ENCODE data around the gene ZNF350.

Gene ZNF350

GRCh38 chr19:51938936-51939335 is 47.7 kb downstream of the ZNF350 start:
- DNase-seq (ENCODE audit: low spot score in 2 of 2) (no peak), ATAC-seq (no peak)
- H3K4me1 Mint-ChIP-seq, result no peaks in the 10 kb centered on the region
- H3K36me3 Mint-ChIP-seq, result peaks cover 93% of the 10 kb centered on the region
- H3K27ac Mint-ChIP-seq, result no peak overlapping the region
- peaks cover 43% of the 10 kb centered on the region for H3K9me3 Mint-ChIP-seq
- H3K4me3 Mint-ChIP-seq, result no peak overlapping the region

GRCh38 chr19:51931921-51932320 is 54.7 kb downstream of the ZNF350 start:
- no peak for ATAC-seq
- H3K36me3 Mint-ChIP-seq, result peaks cover 73% of the 10 kb centered on the region

GRCh38 chr19:51927859-51928258 is 58.8 kb downstream of the ZNF350 start:
- Mint-ChIP-seq H3K36me3 (peaks cover 39% of the 10 kb centered on the region), H3K4me1 (peaks cover 24% of the 10 kb centered on the region), H3K9me3 (peaks cover 28% of the 10 kb centered on the region), H3K4me3 (peak overlapping the region; percentile 96), H3K27ac (peak overlapping the region; percentile 96)
- ATAC-seq, result no peak
- no peak for DNase-seq (ENCODE audit: low spot score in 2 of 2)

More at GRCh38 chr19:51931921-51932320, 54.7 kb downstream of the ZNF350 start:
- Mint-ChIP-seq H3K4me1 (peaks cover 18% of the 10 kb centered on the region), H3K4me3 (no peak overlapping the region), H3K9me3 (peaks cover 30% of the 10 kb centered on the region), H3K27ac (no peak overlapping the region)
- no peak for DNase-seq (ENCODE audit: low spot score in 2 of 2)

- ATAC-seq (peak; percentile 95), DNase-seq (ENCODE audit: low spot score in 2 of 2) (peak; percentile 68 to 91)
- H3K27ac Mint-ChIP-seq, result peak within 1 kb of the TSS; percentile 96
- H3K36me3 Mint-ChIP-seq, result peaks cover 33% of the 10 kb centered on the region
- peaks cover 30% of the 10 kb centered on the region for H3K9me3 Mint-ChIP-seq
- peak within 1 kb of the TSS; percentile 96 for H3K4me3 Mint-ChIP-seq
- peaks cover 24% of the 10 kb centered on the region for H3K4me1 Mint-ChIP-seq
Observed at GRCh38 chr19:51926784-51927741, 59.6 kb downstream of the ZNF350 start, which contains the start of gene ZNF613. TSS of gene ZNF613 (plus strand) at chr19:51927472. CDS start at chr19:51936221, 8,749 bp downstream.

- Mint-ChIP-seq H3K36me3 (peaks cover 26% of the 10 kb centered on the region), H3K9me3 (peaks cover 31% of the 10 kb centered on the region), H3K4me3 (peak overlapping the region; percentile 96), H3K27ac (peak overlapping the region; percentile 96), H3K4me1 (peaks cover 24% of the 10 kb centered on the region)
- no peak for ATAC-seq
- no peak for DNase-seq (ENCODE audit: low spot score in 2 of 2)
Observed at GRCh38 chr19:51926426-51926783, 60.2 kb downstream of the ZNF350 start.

- H3K27ac Mint-ChIP-seq, result no peak overlapping the region
- DNase-seq (ENCODE audit: low spot score in 2 of 2) (no peak), ATAC-seq (no peak)
- no peak overlapping the region for H3K4me3 Mint-ChIP-seq
- peaks cover 7% of the 10 kb centered on the region for H3K4me1 Mint-ChIP-seq
- H3K9me3 Mint-ChIP-seq, result peaks cover 26% of the 10 kb centered on the region
- peaks cover under 1% of the 10 kb centered on the region for H3K36me3 Mint-ChIP-seq
Observed at GRCh38 chr19:51921949-51922348, 64.7 kb downstream of the ZNF350 start.

- Mint-ChIP-seq H3K27ac (no peak overlapping the region), H3K36me3 (no peaks in the 10 kb centered on the region), H3K4me1 (no peaks in the 10 kb centered on the region), H3K9me3 (peaks cover 34% of the 10 kb centered on the region), H3K4me3 (no peak overlapping the region)
- no peak for ATAC-seq
- DNase-seq (ENCODE audit: low spot score in 2 of 2), result no peak
Observed at GRCh38 chr19:51919606-51920005, 67.0 kb downstream of the ZNF350 start.

- Mint-ChIP-seq H3K9me3 (peaks cover 37% of the 10 kb centered on the region), H3K36me3 (no peaks in the 10 kb centered on the region), H3K4me1 (no peaks in the 10 kb centered on the region), H3K4me3 (no peak overlapping the region), H3K27ac (no peak overlapping the region)
- no peak for ATAC-seq
- DNase-seq (ENCODE audit: low spot score in 2 of 2), result no peak
Observed at GRCh38 chr19:51916167-51916566, 70.5 kb downstream of the ZNF350 start.

GRCh38 chr19:51915324-51915867 is 71.2 kb downstream of the ZNF350 start:
- DNase-seq (ENCODE audit: low spot score in 2 of 2), result no peak
- Mint-ChIP-seq H3K4me1 (no peaks in the 10 kb centered on the region), H3K27ac (no peak overlapping the region), H3K9me3 (peaks cover 39% of the 10 kb centered on the region), H3K36me3 (no peaks in the 10 kb centered on the region), H3K4me3 (no peak overlapping the region)
- no peak for ATAC-seq
